HepG2 (cell line): ENCODE measurements around the gene UBQLN1. TPM values are rescaled to one million over a fixed set of nuclear protein-coding genes. Genes with fewer than 3 reads are reported as not detected.
A peak's percentile ranks its signal among the peaks of the same experiment; 100 is the strongest.

Source experiments
- CBX5 ChIP-seq: sonication (generic); formaldehyde crosslinking; IDR thresholded peaks from 2 replicates; pipeline ENCODE4 v1.4.0; 2020; ENCODE audit warnings: missing genetic modification reagents, borderline replicate concordance
- ELF4 ChIP-seq: sonication (generic); formaldehyde crosslinking; IDR thresholded peaks from 2 replicates; pipeline ENCODE4 v1.5.0; 2020; ENCODE audit warnings: missing genetic modification reagents, mild to moderate bottlenecking, moderate library complexity, borderline replicate concordance
- ETV5 ChIP-seq: IDR thresholded peaks from 2 replicates; pipeline ENCODE4 v1.6.1; 2018; ENCODE audit warnings: missing biosample characterization, missing genetic modification reagents, inconsistent platforms, borderline replicate concordance
- EZH2 ChIP-seq: conservative IDR thresholded peaks from 2 replicates; pipeline ENCODE4 v1.6.1; 2012; ENCODE audit warnings: mild to moderate bottlenecking, low read depth, low read length, moderate library complexity
- GABPA ChIP-seq, 2 experiments: IDR thresholded peaks; 2 replicates each; pipeline ENCODE4 v1.6.1; 2011 to 2016; ENCODE audit warnings: low read depth in 2 of 2, low read length in 1 of 2, missing biosample characterization in 1 of 2, missing genetic modification characterization in 1 of 2
- KDM1A ChIP-seq: IDR thresholded peaks from 2 replicates; pipeline ENCODE4 v1.6.1; 2016; ENCODE audit warnings: missing compliant biosample characterization
- MAFF ChIP-seq: IDR thresholded peaks from 2 replicates; pipeline ENCODE4 v1.6.1; 2011; ENCODE audit warnings: low read depth, low read length, improper control_type of control experiment
- POLR2AphosphoS2 ChIP-seq: IDR thresholded peaks from 2 replicates; pipeline ENCODE4 v1.6.1; 2011; ENCODE audit warnings: low read depth, low read length, improper control_type of control experiment
- SOX5 ChIP-seq: IDR thresholded peaks from 2 replicates; pipeline ENCODE4 v1.6.1; 2016; ENCODE audit warnings: borderline replicate concordance
- STAG1 ChIP-seq: sonication (generic); formaldehyde crosslinking; IDR thresholded peaks from 2 replicates; pipeline ENCODE4 v1.4.0; 2020; ENCODE audit warnings: missing genetic modification reagents
- ZBTB20 ChIP-seq: sonication (generic); formaldehyde crosslinking; IDR thresholded peaks from 2 replicates; pipeline ENCODE4 v1.8.1; 2023; ENCODE audit warnings: missing genetic modification reagents, low read depth, mild to moderate bottlenecking, borderline replicate concordance
- ZBTB25 ChIP-seq: IDR thresholded peaks from 2 replicates; pipeline ENCODE4 v1.6.1; 2018; ENCODE audit warnings: missing genetic modification reagents
- ZNF354B ChIP-seq: sonication (generic); formaldehyde crosslinking; IDR thresholded peaks from 2 replicates; pipeline ENCODE4 v1.8.0; 2022; ENCODE audit warnings: mild to moderate bottlenecking, missing genetic modification reagents
- ZNF446 ChIP-seq: sonication (generic); formaldehyde crosslinking; IDR thresholded peaks from 2 replicates; pipeline ENCODE4 v1.5.0; 2020; ENCODE audit warnings: mild to moderate bottlenecking, missing genetic modification reagents
- ZNF772 ChIP-seq: sonication (generic); formaldehyde crosslinking; IDR thresholded peaks from 2 replicates; pipeline ENCODE4 v1.5.0; 2020; ENCODE audit warnings: mild to moderate bottlenecking, missing genetic modification reagents
- ZNF878 ChIP-seq: sonication (generic); formaldehyde crosslinking; IDR thresholded peaks from 2 replicates; pipeline ENCODE4 v1.8.1; 2023; ENCODE audit warnings: mild to moderate bottlenecking, missing genetic modification reagents, moderate library complexity
- polyA plus RNA-seq, 8 experiments: library from polyadenylated mRNA; depleted of rRNA in 3 of 8; stranded (reverse) in 7 of 8; unstranded in 1 of 8; fragments of >200 nt; fragmentation: Illumina TruSeq in 4 of 8; extraction: Trizol in 4 of 8; gene quantifications; 2 replicates each; pipeline versions ENCODE4 v1.2.1 to v1.2.3, GENCODE V29; 2011 to 2016; ENCODE audit warnings: low read depth in 4 of 8, missing spikeins in 1 of 8, mixed read lengths in 1 of 8; ENCODE audit not compliant: insufficient read depth in 1 of 8
- total RNA-seq, 5 experiments: library from RNA; depleted of rRNA; stranded (reverse); fragments of >200 nt; fragmentation: Illumina TruSeq; extraction: Trizol; gene quantifications; 2 replicates each; pipeline ENCODE4 v1.2.3, GENCODE V29; 2016; ENCODE audit warnings: low read depth in 1 of 5
- TF ChIP-seq, protein P1 (sequence below): sonication (generic); formaldehyde crosslinking; IDR thresholded peaks from 2 replicates; pipeline ENCODE4 v1.8.0; 2022; ENCODE audit warnings: mild to moderate bottlenecking, missing genetic modification reagents, moderate library complexity
- TF ChIP-seq, protein P2 (sequence below): sonication (generic); formaldehyde crosslinking; IDR thresholded peaks from 2 replicates; pipeline ENCODE4 v1.8.0; 2022; ENCODE audit warnings: missing genetic modification reagents, mild to moderate bottlenecking, inconsistent platforms, borderline replicate concordance
- TF ChIP-seq, protein P3 (sequence below): sonication (generic); formaldehyde crosslinking; IDR thresholded peaks from 2 replicates; pipeline ENCODE4 v1.4.0; 2020; ENCODE audit warnings: mild to moderate bottlenecking, low read depth, missing genetic modification reagents
- TF ChIP-seq, protein P4 (sequence below): sonication (generic); formaldehyde crosslinking; IDR thresholded peaks from 2 replicates; pipeline ENCODE4 v1.4.0; 2020; ENCODE audit warnings: missing genetic modification reagents, borderline replicate concordance
- TF ChIP-seq, protein P5 (sequence below): sonication (generic); formaldehyde crosslinking; IDR thresholded peaks from 2 replicates; pipeline ENCODE4 v1.4.0; 2020; ENCODE audit warnings: missing genetic modification reagents

Gene UBQLN1
- total and polyA plus RNA-seq, 2 of the 13 experiments (the other 11 are each of a cell fraction or from before 2014, with no cell fraction given), result 78.1 to 83.8 TPM

- TF ChIP-seq, protein P1, sequence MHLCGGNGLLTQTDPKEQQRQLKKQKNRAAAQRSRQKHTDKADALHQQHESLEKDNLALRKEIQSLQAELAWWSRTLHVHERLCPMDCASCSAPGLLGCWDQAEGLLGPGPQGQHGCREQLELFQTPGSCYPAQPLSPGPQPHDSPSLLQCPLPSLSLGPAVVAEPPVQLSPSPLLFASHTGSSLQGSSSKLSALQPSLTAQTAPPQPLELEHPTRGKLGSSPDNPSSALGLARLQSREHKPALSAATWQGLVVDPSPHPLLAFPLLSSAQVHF (CRISPR knock-in tag), result no peak
- no peak for TF ChIP-seq MAFF
- peak; percentile 34; the same call in 1 of the 2 replicates for TF ChIP-seq STAG1 (CRISPR knock-in tag)
- TF ChIP-seq KDM1A (CRISPR knock-in tag), result no peak
- TF ChIP-seq, protein P2, sequence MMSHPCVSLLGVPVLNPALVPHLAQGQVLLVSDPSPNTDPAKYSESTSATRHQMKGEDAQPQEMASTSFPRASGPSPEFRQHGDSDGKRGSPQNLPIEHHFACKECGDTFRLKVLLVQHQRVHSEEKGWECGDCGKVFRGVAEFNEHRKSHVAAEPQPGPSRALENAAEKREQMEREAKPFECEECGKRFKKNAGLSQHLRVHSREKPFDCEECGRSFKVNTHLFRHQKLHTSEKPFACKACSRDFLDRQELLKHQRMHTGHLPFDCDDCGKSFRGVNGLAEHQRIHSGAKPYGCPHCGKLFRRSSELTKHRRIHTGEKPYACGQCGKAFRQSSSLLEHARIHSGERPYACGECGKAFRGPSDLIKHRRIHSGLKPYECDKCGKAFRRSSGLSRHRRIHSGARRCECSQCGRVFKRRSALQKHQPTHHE, result no peak
- no peak for TF ChIP-seq POLR2AphosphoS2
- no peak for TF ChIP-seq CBX5 (CRISPR knock-in tag)
- no peak; the same call in 1 of the 2 replicates for TF ChIP-seq ZNF446
- TF ChIP-seq, protein P3, sequence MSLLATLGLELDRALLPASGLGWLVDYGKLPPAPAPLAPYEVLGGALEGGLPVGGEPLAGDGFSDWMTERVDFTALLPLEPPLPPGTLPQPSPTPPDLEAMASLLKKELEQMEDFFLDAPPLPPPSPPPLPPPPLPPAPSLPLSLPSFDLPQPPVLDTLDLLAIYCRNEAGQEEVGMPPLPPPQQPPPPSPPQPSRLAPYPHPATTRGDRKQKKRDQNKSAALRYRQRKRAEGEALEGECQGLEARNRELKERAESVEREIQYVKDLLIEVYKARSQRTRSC, result no peak
- TF ChIP-seq, protein P4, sequence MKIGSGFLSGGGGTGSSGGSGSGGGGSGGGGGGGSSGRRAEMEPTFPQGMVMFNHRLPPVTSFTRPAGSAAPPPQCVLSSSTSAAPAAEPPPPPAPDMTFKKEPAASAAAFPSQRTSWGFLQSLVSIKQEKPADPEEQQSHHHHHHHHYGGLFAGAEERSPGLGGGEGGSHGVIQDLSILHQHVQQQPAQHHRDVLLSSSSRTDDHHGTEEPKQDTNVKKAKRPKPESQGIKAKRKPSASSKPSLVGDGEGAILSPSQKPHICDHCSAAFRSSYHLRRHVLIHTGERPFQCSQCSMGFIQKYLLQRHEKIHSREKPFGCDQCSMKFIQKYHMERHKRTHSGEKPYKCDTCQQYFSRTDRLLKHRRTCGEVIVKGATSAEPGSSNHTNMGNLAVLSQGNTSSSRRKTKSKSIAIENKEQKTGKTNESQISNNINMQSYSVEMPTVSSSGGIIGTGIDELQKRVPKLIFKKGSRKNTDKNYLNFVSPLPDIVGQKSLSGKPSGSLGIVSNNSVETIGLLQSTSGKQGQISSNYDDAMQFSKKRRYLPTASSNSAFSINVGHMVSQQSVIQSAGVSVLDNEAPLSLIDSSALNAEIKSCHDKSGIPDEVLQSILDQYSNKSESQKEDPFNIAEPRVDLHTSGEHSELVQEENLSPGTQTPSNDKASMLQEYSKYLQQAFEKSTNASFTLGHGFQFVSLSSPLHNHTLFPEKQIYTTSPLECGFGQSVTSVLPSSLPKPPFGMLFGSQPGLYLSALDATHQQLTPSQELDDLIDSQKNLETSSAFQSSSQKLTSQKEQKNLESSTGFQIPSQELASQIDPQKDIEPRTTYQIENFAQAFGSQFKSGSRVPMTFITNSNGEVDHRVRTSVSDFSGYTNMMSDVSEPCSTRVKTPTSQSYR (CRISPR knock-in tag), result no peak
- no peak for TF ChIP-seq EZH2
- no peak for TF ChIP-seq ZBTB25 (CRISPR knock-in tag)
- TF ChIP-seq ELF4 (CRISPR knock-in tag), result no peak
- TF ChIP-seq ZNF772 (CRISPR knock-in tag), result no peak
- TF ChIP-seq GABPA (IDR thresholded peaks at IDR 0.05; ENCODE audit: low read depth, low read length), result no peak
- no peak for TF ChIP-seq GABPA (CRISPR knock-in tag; IDR thresholded peaks at IDR 0.05; ENCODE audit: low read depth)
- 0 out of 2 replicates have a peak, but pooled peaks have one; percentile 23 for TF ChIP-seq SOX5
- TF ChIP-seq, protein P5, sequence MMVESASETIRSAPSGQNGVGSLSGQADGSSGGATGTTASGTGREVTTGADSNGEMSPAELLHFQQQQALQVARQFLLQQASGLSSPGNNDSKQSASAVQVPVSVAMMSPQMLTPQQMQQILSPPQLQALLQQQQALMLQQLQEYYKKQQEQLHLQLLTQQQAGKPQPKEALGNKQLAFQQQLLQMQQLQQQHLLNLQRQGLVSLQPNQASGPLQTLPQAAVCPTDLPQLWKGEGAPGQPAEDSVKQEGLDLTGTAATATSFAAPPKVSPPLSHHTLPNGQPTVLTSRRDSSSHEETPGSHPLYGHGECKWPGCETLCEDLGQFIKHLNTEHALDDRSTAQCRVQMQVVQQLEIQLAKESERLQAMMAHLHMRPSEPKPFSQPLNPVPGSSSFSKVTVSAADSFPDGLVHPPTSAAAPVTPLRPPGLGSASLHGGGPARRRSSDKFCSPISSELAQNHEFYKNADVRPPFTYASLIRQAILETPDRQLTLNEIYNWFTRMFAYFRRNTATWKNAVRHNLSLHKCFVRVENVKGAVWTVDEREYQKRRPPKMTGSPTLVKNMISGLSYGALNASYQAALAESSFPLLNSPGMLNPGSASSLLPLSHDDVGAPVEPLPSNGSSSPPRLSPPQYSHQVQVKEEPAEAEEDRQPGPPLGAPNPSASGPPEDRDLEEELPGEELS (CRISPR knock-in tag), result no peak; the same call in 1 of the 2 replicates
- TF ChIP-seq ZBTB20 (CRISPR knock-in tag), result no peak
- no peak for TF ChIP-seq ZNF354B
- TF ChIP-seq ETV5 (CRISPR knock-in tag), result no peak
- TF ChIP-seq ZNF878 (CRISPR knock-in tag), result no peak
Observed at GRCh38 chr9:83708515-83709158, 879 bp upstream of the UBQLN1 start (continued).
